GM12891 (cell line): ENCODE measurements around the gene PRDM16.

ENCODE experiments used
- POLR2A ChIP-seq: IDR thresholded peaks from 2 replicates; pipeline ENCODE4 v1.6.1; 2011; ENCODE audit warnings: low read depth, low read length, control low read depth
- POLR2AphosphoS5 ChIP-seq: IDR thresholded peaks from 2 replicates; pipeline ENCODE4 v1.6.1; 2011; ENCODE audit warnings: low read depth, low read length, control low read depth
- POU2F2 ChIP-seq: IDR thresholded peaks from 2 replicates; pipeline ENCODE4 v1.6.1; 2011; ENCODE audit warnings: low read depth, mild to moderate bottlenecking, control low read depth, low read length, moderate library complexity
- TAF1 ChIP-seq: IDR thresholded peaks from 2 replicates; pipeline ENCODE4 v1.6.1; 2011; ENCODE audit warnings: low read depth, low read length, control low read depth

GRCh38 chr1:3244927-3245315 lies 175.9 kb downstream of the PRDM16 start:
- TF ChIP-seq POLR2AphosphoS5: no peak
- TF ChIP-seq POLR2A: no peak
- no peak for TF ChIP-seq POU2F2
- no peak for TF ChIP-seq TAF1
